ENCODE data around the gene PYGO1. TPM values are rescaled to one million over a fixed set of nuclear protein-coding genes. Genes with fewer than 3 reads are reported as not detected.

The PYGO1 gene
- total and polyA plus RNA-seq, 2 of the 4 experiments (the other 2 are of a cell fraction), result 3.0 to 6.6 TPM

DNA sequence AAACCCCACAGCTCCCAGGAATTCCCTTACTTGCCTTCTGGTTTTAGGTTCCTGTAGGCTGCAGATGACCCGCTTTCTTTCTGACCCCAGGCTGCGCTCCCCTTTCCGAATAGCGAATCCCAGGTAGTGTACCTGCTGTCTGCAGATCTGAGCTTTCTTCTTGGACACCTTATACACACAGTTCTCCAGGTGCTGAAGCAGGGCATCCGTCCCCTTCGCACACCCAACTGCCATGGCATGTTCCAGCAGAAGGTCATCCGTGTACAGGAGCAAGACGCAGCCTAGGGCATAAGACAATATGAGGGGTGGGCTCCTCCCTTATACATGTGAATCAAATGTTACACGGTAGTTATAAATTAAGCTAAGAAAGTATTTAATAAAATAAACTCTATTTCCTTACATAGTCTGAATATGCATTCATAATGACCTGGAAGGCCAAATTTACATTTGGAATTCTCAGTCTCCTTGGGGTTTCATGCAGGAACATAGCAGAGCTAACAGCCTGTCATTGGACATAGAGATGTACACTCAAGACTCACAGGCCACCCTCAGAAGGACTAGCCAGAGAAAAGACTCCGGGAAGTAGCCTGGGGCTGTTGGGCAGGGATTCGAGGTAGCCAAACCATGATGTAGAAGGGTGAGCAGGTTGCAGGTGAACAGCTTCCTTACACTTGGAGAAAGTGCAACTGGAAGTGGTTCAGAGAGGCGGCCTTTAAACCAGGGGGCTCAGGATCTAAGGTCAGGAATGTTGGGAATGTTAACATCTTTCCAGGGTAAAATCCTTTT lies 72.0 kb downstream of the PYGO1 start:
- Histone ChIP-seq H3K4me1 (ENCODE audit: control insufficient read depth, insufficient read depth, low read length) (no peaks in the 10 kb centered on the region), H4K5ac (ENCODE audit: low read depth, low read length) (no peak overlapping the region), H3K36me3 (ENCODE audit: control insufficient read depth, insufficient read depth, low read length) (no peaks in the 10 kb centered on the region), H2BK5ac (ENCODE audit: low read depth, low read length, poor library complexity, severe bottlenecking) (no peak overlapping the region), H4K20me1 (ENCODE audit: insufficient read depth, low read length) (no peaks in the 10 kb centered on the region), H3K79me1 (ENCODE audit: low read depth in 1 of 2, low read length in 2 of 2) (no peaks in the 10 kb centered on the region), H3K9me3 (ENCODE audit: control insufficient read depth, insufficient read depth, low read length) (no peaks in the 10 kb centered on the region), H4K91ac (ENCODE audit: insufficient read depth, low read depth, low read length) (no peak overlapping the region), H3K4ac (ENCODE audit: low read depth, low read length) (no peak overlapping the region), H2BK20ac (ENCODE audit: low read depth, low read length) (no peak overlapping the region), H3K23ac (ENCODE audit: low read depth, low read length) (no peak overlapping the region), H3K4me3 (ENCODE audit: insufficient read depth, low read depth, low read length) (no peak overlapping the region), H2AK5ac (ENCODE audit: low read depth, low read length) (no peak overlapping the region), H3K27ac (ENCODE audit: insufficient read depth, low read length) (no peak overlapping the region), H2AK9ac (replicated peaks; ENCODE audit: low read depth, low read length, poor library complexity) (no peak overlapping the region), H3K27me3 (ENCODE audit: control insufficient read depth, insufficient read depth, low read length) (no peaks in the 10 kb centered on the region), H3K18ac (ENCODE audit: low read depth, low read length) (no peak overlapping the region), H3K9ac (ENCODE audit: low read depth, low read length) (no peak overlapping the region), H2AFZ (replicated peaks; ENCODE audit: low read length, poor library complexity) (no peak overlapping the region), H2BK15ac (ENCODE audit: low read depth, low read length) (no peak overlapping the region), H3K56ac (ENCODE audit: extremely low read depth, insufficient read depth, low read length) (no peak overlapping the region), H3K9me1 (ENCODE audit: insufficient read depth, low read length) (no peaks in the 10 kb centered on the region), H2BK120ac (ENCODE audit: low read depth, low read length) (no peak overlapping the region), H4K8ac (ENCODE audit: low read depth in 2 of 2, low read length in 2 of 2) (no peak overlapping the region), H3K4me2 (ENCODE audit: low read depth, low read length) (no peak overlapping the region), H3K14ac (replicated peaks; ENCODE audit: low read depth, low read length) (no peak overlapping the region)
- BruUV-seq (replicated peaks), result no TSS peak
- in situ Hi-C loops (cut with MboI; ENCODE audit: low sequenced_read_pairs), result no loop called here
- WGBS, 2 experiments (ENCODE audit: extremely low coverage in 2 of 2, insufficient read length in 1 of 2), result 100% methylated on average over 2 of the region's 12 CpGs; no CpG with 5 or more reads in 1 of the 2 experiments
- ATAC-seq (ENCODE audit: low read depth) (no peak), DNase-seq (no peak)
- ChIA-PET CTCF (interaction anchor here (0.6 to 1.3 kb wide), 2 partner anchors 9 to 349 kb away, joined by 5 to 10 read pairs; no protein-coding TSS in a partner anchor), POLR2A (ENCODE audit: unreplicated experiment) (no interaction called here)
- intact Hi-C loops (cut with micrococcal nuclease), result loop anchor here (10.0 kb wide), 1 partner anchor 279 kb away; no protein-coding TSS in a partner anchor
- dilution Hi-C loops (cut with HindIII; ENCODE audit: low sequenced_read_pairs, unreplicated experiment), result no loop called here
- TF ChIP-seq FOS (IDR thresholded peaks at IDR 0.05; ENCODE audit: low read depth, low read length) (no peak), BHLHE40 (IDR thresholded peaks at IDR 0.05; ENCODE audit: low read depth, low read length) (no peak), SMC3 (IDR thresholded peaks at IDR 0.05; ENCODE audit: low read depth, low read length) (no peak), NFE2L2 (IDR thresholded peaks at IDR 0.05; ENCODE audit: low read depth, low read length) (no peak), MAZ (IDR thresholded peaks at IDR 0.05; ENCODE audit: borderline replicate concordance, low read depth, low read length) (no peak), RFX5 (IDR thresholded peaks at IDR 0.05; ENCODE audit: low read depth, low read length) (no peak), MXI1 (IDR thresholded peaks at IDR 0.05; ENCODE audit: borderline replicate concordance, low read depth, low read length) (no peak), CEBPB (IDR thresholded peaks at IDR 0.05; ENCODE audit: low read depth, low read length) (no peak), POLR2A (IDR thresholded peaks at IDR 0.05; ENCODE audit: low read depth, low read length) (no peak), MAFK (IDR thresholded peaks at IDR 0.05; ENCODE audit: low read depth, low read length) (no peak), RAD21 (IDR thresholded peaks at IDR 0.05; ENCODE audit: low read length) (no peak), CHD1 (IDR thresholded peaks at IDR 0.05; ENCODE audit: low read depth, low read length) (no peak)
- TF ChIP-seq, protein P1, sequence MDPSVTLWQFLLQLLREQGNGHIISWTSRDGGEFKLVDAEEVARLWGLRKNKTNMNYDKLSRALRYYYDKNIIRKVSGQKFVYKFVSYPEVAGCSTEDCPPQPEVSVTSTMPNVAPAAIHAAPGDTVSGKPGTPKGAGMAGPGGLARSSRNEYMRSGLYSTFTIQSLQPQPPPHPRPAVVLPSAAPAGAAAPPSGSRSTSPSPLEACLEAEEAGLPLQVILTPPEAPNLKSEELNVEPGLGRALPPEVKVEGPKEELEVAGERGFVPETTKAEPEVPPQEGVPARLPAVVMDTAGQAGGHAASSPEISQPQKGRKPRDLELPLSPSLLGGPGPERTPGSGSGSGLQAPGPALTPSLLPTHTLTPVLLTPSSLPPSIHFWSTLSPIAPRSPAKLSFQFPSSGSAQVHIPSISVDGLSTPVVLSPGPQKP (IDR thresholded peaks at IDR 0.05; ENCODE audit: borderline replicate concordance, low read depth, low read length), result no peak
- TF ChIP-seq, protein P2, sequence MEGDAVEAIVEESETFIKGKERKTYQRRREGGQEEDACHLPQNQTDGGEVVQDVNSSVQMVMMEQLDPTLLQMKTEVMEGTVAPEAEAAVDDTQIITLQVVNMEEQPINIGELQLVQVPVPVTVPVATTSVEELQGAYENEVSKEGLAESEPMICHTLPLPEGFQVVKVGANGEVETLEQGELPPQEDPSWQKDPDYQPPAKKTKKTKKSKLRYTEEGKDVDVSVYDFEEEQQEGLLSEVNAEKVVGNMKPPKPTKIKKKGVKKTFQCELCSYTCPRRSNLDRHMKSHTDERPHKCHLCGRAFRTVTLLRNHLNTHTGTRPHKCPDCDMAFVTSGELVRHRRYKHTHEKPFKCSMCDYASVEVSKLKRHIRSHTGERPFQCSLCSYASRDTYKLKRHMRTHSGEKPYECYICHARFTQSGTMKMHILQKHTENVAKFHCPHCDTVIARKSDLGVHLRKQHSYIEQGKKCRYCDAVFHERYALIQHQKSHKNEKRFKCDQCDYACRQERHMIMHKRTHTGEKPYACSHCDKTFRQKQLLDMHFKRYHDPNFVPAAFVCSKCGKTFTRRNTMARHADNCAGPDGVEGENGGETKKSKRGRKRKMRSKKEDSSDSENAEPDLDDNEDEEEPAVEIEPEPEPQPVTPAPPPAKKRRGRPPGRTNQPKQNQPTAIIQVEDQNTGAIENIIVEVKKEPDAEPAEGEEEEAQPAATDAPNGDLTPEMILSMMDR (conservative IDR thresholded peaks at IDR 0.05; ENCODE audit: low read depth, low read length), result no peak
- TF ChIP-seq, protein P3, sequence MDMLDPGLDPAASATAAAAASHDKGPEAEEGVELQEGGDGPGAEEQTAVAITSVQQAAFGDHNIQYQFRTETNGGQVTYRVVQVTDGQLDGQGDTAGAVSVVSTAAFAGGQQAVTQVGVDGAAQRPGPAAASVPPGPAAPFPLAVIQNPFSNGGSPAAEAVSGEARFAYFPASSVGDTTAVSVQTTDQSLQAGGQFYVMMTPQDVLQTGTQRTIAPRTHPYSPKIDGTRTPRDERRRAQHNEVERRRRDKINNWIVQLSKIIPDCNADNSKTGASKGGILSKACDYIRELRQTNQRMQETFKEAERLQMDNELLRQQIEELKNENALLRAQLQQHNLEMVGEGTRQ (IDR thresholded peaks at IDR 0.05; ENCODE audit: low read depth, low read length), result no peak

Measured in IMR-90 (cell line).